Neural progenitor cell (in vitro differentiated cells): ENCODE results near the gene PCDH9. TPM values are rescaled to one million over a fixed set of nuclear protein-coding genes. Genes with fewer than 3 reads are reported as not detected.

Experiments
- DNase-seq: peaks from one replicate; pipeline ENCODE4 v3.0.0-alpha.2; 2016; ENCODE audit warnings: low spot score
- H2AFZ ChIP-seq: fragments of 200-600 bp; sonication (generic); replicated peaks from 2 replicates; pipeline ENCODE4 v1.6.1; 2016; ENCODE audit warnings: antibody characterized with exemption
- H3F3A ChIP-seq: fragments of 200-600 bp; sonication (generic); 2 replicates; pipeline ENCODE4 v1.6.1; 2016; ENCODE audit warnings: antibody characterized with exemption, low read depth
- H3K27ac ChIP-seq: fragments of 200-600 bp; sonication (generic); 2 replicates; pipeline ENCODE4 v1.5.1; 2016; ENCODE audit warnings: mild to moderate bottlenecking
- H3K27me3 ChIP-seq: fragments of 200-600 bp; sonication (generic); 2 replicates; pipeline ENCODE4 v1.6.1; 2016; ENCODE audit warnings: mild to moderate bottlenecking, moderate library complexity
- H3K36me3 ChIP-seq: fragments of 200-600 bp; sonication (generic); 2 replicates; pipeline ENCODE4 v1.5.1; 2016
- H3K4me1 ChIP-seq: fragments of 200-600 bp; sonication (generic); 2 replicates; pipeline ENCODE4 v1.6.1; 2016; ENCODE audit warnings: mixed run types
- H3K4me2 ChIP-seq: fragments of 200-600 bp; sonication (generic); 2 replicates; pipeline ENCODE4 v1.6.1; 2016
- H3K4me3 ChIP-seq: fragments of 200-600 bp; sonication (generic); 2 replicates; pipeline ENCODE4 v1.5.1; 2016
- H3K79me2 ChIP-seq: fragments of 200-600 bp; sonication (generic); 2 replicates; pipeline ENCODE4 v1.6.1; 2016; ENCODE audit warnings: low read depth
- H3K9ac ChIP-seq: fragments of 200-600 bp; sonication (generic); 2 replicates; pipeline ENCODE4 v1.6.1; 2016
- H3K9me3 ChIP-seq: fragments of 200-600 bp; sonication (generic); 2 replicates; pipeline ENCODE4 v1.5.1; 2016; ENCODE audit warnings: low read depth
- H4K20me1 ChIP-seq: fragments of 200-600 bp; sonication (generic); 2 replicates; pipeline ENCODE4 v1.6.1; 2016; ENCODE audit warnings: low read depth
- H3K27ac Mint-ChIP-seq: 3 replicates; pipeline ENCODE4 v1.8.0; 2021; ENCODE audit warnings: mixed read lengths
- H3K27me3 Mint-ChIP-seq: 2 replicates; pipeline ENCODE4 v1.8.0; 2022; ENCODE audit warnings: low read depth, mild to moderate bottlenecking, inconsistent platforms, moderate library complexity, mixed read lengths; ENCODE audit not compliant: insufficient read depth
- H3K36me3 Mint-ChIP-seq: 3 replicates; pipeline ENCODE4 v1.8.0; 2021; ENCODE audit warnings: mixed read lengths
- H3K4me1 Mint-ChIP-seq: 3 replicates; pipeline ENCODE4 v1.8.0; 2021; ENCODE audit warnings: mixed read lengths
- H3K4me3 Mint-ChIP-seq: 3 replicates; pipeline ENCODE4 v1.8.0; 2021; ENCODE audit warnings: mild to moderate bottlenecking, moderate library complexity, mixed read lengths
- H3K9me3 Mint-ChIP-seq: 3 replicates; pipeline ENCODE4 v1.8.0; 2020; ENCODE audit warnings: mixed read lengths
- EZH2 ChIP-seq: fragments of 200-600 bp; sonication (generic); IDR thresholded peaks from 2 replicates; pipeline ENCODE4 v1.6.1; 2017; ENCODE audit warnings: antibody characterized with exemption, mild to moderate bottlenecking, moderate library complexity
- EZH2phosphoT487 ChIP-seq: fragments of 200-600 bp; sonication (generic); IDR thresholded peaks from 2 replicates; pipeline ENCODE4 v1.6.1; 2017; ENCODE audit warnings: antibody characterized with exemption
- total RNA-seq: library from RNA; depleted of rRNA; stranded (reverse); fragments of >200 nt; gene quantifications from 2 replicates; pipeline ENCODE4 v1.2.3, GENCODE V29; 2015; ENCODE audit warnings: low replicate concordance
- TF ChIP-seq, protein P1 (sequence below): fragments of 200-600 bp; sonication (generic); IDR thresholded peaks from 2 replicates; pipeline ENCODE4 v1.5.1; 2017; ENCODE audit warnings: antibody characterized with exemption, mild to moderate bottlenecking

Gene PCDH9
- total RNA-seq, 1 donor from 2014 or later: 0.24 TPM

DNA sequence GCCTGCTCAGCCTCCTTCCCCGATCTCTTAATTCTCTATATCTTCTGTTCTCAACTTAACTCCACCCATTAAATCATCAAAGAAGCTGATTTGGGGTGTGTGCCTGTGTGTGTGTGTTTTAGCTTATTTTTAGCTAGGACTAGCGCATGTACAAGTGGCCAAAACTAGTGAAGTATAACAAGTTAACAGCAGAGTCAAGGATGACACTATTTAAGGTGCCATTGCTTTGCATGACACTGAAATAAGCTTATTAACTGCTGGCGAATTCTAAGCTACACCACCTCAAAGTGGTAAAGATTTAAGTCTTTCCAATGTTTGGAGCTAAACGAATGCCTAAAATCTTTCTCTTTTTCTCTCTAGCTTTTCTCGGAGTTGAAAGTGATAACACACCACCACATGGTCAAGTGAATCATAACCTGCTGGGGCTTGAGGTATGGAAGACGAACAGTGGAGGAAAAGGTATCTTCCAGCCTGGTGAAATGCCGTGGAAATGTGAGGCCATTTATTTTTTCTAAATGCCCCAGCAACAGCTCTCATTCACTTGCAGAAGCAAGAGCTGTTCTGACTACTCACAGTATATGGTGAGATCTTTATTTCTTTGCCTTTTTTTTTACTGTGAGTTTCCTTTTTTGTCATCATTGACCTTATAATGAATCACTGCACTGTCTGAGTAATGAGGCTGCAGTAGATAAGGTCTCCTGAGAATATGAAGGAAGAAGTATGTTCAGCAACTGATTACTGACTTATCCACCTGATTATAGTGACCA, 570.3 kb downstream of the PCDH9 start:
- no peak overlapping the region for H3K9ac ChIP-seq
- TF ChIP-seq EZH2 (no peak), EZH2phosphoT487 (no peak)
- TF ChIP-seq, protein P1, sequence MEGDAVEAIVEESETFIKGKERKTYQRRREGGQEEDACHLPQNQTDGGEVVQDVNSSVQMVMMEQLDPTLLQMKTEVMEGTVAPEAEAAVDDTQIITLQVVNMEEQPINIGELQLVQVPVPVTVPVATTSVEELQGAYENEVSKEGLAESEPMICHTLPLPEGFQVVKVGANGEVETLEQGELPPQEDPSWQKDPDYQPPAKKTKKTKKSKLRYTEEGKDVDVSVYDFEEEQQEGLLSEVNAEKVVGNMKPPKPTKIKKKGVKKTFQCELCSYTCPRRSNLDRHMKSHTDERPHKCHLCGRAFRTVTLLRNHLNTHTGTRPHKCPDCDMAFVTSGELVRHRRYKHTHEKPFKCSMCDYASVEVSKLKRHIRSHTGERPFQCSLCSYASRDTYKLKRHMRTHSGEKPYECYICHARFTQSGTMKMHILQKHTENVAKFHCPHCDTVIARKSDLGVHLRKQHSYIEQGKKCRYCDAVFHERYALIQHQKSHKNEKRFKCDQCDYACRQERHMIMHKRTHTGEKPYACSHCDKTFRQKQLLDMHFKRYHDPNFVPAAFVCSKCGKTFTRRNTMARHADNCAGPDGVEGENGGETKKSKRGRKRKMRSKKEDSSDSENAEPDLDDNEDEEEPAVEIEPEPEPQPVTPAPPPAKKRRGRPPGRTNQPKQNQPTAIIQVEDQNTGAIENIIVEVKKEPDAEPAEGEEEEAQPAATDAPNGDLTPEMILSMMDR: no peak

DNA sequence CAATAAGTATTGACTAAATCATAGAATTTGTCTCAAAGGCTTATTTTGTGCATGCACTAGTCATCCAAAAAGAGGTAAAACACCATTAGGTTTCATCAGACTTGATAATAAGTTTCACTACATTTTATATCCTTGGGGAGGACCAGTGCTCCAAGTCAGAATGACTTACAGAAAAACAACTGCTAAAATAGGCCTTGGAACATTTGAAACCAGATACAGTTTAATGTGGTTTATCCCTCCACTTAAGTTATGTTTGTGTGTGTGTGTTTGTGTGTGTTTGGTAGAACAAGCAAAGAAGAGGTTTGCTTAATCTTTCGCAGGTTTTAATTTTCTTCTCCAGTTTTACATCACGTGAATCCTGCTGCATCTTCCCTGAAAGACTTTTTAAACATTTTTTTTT, 570.9 kb downstream of the PCDH9 start:
- H3K4me1 ChIP-seq: peaks cover 35% of the 10 kb centered on the region
- no peak overlapping the region for H3K4me2 ChIP-seq
- no peaks in the 10 kb centered on the region for H3K9me3 ChIP-seq
- no peaks in the 10 kb centered on the region for H3K27me3 ChIP-seq
- Mint-ChIP-seq H3K27me3 (peaks cover 3% of the 10 kb centered on the region), H3K27ac (no peak overlapping the region), H3K4me1 (peaks cover 51% of the 10 kb centered on the region), H3K36me3 (no peaks in the 10 kb centered on the region), H3K4me3 (no peak overlapping the region), H3K9me3 (no peaks in the 10 kb centered on the region)
- H3F3A ChIP-seq: peaks cover 13% of the 10 kb centered on the region
- no peak overlapping the region for H3K4me3 ChIP-seq
- no peak overlapping the region for H3K27ac ChIP-seq
- no peaks in the 10 kb centered on the region for H4K20me1 ChIP-seq
- H3K36me3 ChIP-seq: no peaks in the 10 kb centered on the region
- no peak overlapping the region for H3K9ac ChIP-seq
- no peaks in the 10 kb centered on the region for H3K79me2 ChIP-seq
- H2AFZ ChIP-seq: peak overlapping the region; percentile 5
- TF ChIP-seq, protein P1: no peak
- TF ChIP-seq EZH2phosphoT487 (no peak), EZH2 (no peak)
- DNase-seq: no peak

More for the DNA sequence above, 570.3 kb downstream of the PCDH9 start:
- Mint-ChIP-seq H3K9me3 (no peaks in the 10 kb centered on the region), H3K27ac (no peak overlapping the region), H3K36me3 (no peaks in the 10 kb centered on the region), H3K27me3 (no peaks in the 10 kb centered on the region), H3K4me1 (peaks cover 56% of the 10 kb centered on the region), H3K4me3 (no peak overlapping the region)
- DNase-seq: no peak
- Histone ChIP-seq H3K27ac (no peak overlapping the region), H3K4me3 (no peak overlapping the region), H3F3A (peaks cover 13% of the 10 kb centered on the region), H4K20me1 (no peaks in the 10 kb centered on the region), H3K4me2 (no peak overlapping the region), H2AFZ (peak overlapping the region; percentile 5), H3K27me3 (no peaks in the 10 kb centered on the region), H3K36me3 (no peaks in the 10 kb centered on the region), H3K9me3 (no peaks in the 10 kb centered on the region), H3K79me2 (no peaks in the 10 kb centered on the region), H3K4me1 (peaks cover 36% of the 10 kb centered on the region)

DNA sequence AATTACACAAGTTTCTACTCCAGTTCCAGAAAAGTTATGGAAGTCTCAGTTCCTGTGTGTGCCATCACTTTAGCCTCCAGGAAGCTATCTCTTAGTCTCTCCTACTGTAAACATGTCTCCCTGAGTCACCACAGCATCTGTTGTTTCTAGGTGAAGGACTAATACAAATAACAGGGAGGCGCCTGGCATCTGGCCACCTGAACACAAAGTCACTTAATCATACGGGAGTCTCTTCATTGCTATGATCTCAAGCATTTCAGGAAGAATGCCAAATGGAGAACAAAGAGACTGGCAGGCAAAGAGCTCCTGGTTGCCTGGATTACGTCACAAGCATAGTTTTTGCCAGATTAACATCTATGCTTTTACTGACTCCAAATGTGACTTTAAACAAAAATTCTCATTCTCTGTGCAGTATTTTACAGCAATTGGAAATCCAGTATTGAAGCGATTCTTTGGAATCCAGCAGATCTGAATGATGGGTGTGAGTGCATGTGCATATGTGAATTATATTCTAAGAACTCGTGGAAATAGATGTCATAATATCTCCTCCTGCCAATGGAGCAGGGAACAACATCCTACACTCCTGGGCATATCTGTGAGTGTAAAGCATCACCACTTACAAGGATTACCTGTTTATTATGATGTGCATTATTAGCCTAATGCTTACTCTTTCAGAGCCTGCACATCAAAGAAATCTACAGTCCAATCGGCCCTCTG, 572.8 kb downstream of the PCDH9 start:
- Mint-ChIP-seq H3K4me1 (peaks cover 35% of the 10 kb centered on the region), H3K9me3 (peaks cover 9% of the 10 kb centered on the region), H3K27ac (no peak overlapping the region), H3K27me3 (peaks cover 3% of the 10 kb centered on the region), H3K36me3 (peaks cover 6% of the 10 kb centered on the region), H3K4me3 (no peak overlapping the region)
- no peaks in the 10 kb centered on the region for H3K79me2 ChIP-seq
- H3F3A ChIP-seq: peaks cover 13% of the 10 kb centered on the region
- TF ChIP-seq, protein P1: no peak
- TF ChIP-seq EZH2phosphoT487 (no peak), EZH2 (no peak)
- H3K9me3 ChIP-seq: no peaks in the 10 kb centered on the region
- peak overlapping the region; percentile 12 for H2AFZ ChIP-seq
- H3K27ac ChIP-seq: no peak overlapping the region
- H3K9ac ChIP-seq: no peak overlapping the region
- no peak overlapping the region for H3K4me3 ChIP-seq
- H3K36me3 ChIP-seq: no peaks in the 10 kb centered on the region
- H4K20me1 ChIP-seq: no peaks in the 10 kb centered on the region
- peaks cover 24% of the 10 kb centered on the region for H3K4me1 ChIP-seq
- no peaks in the 10 kb centered on the region for H3K27me3 ChIP-seq
- no peak overlapping the region for H3K4me2 ChIP-seq
- DNase-seq: peak; percentile 4
